ENCODE data around the gene ACAP1. TPM values are rescaled to one million over a fixed set of nuclear protein-coding genes. Genes with fewer than 3 reads are reported as not detected.
"Not testable (repeated sequence)": the region's sequence is repeated elsewhere in the genome, so short reads cannot be mapped to it uniquely, and the experiment has no call there.

ACAP1 gene
- total RNA-seq, 1 donor from 2014 or later: 3.2 TPM

DNA sequence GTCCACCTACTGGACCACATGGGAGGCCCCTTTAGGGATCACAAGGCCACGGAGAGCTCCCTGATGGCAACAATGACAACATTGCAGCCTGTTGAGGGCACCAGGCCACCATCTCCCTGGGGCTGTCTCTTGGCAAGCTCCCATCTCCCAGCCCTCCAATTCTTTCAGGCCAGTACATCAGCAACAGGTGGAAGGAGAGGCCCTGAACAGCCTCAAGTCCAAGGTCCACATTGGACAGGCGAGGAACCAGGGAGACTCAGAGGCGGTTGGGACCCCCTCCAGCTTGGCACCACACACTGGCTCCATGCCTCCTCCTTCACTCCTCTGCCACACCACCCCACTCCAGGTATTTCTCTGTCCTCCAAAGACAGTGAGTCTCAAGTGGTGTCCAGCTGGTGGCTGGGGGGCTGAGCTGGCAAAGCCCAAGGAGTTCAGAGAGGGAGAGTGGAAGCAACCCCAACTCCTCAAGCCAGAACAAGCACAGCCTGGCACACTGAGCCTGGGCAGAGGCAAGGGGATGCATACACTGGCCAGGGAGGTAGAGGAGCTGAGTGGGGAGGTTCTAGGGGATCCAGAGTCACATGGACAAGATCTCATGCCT is 1.3 kb upstream of the ACAP1 start:
- TF ChIP-seq CTCF (conservative IDR thresholded peaks at IDR 0.05): no peak
- no peaks in the 10 kb centered on the region for H3K9me3 Mint-ChIP-seq
- H3K36me3 Mint-ChIP-seq: no peaks in the 10 kb centered on the region
- H3K4me3 Mint-ChIP-seq: no peak overlapping the region
- no peak overlapping the region for H3K27ac Mint-ChIP-seq
- no peak for DNase-seq (ENCODE audit: extremely low spot score, unreplicated experiment)
- H3K27me3 Mint-ChIP-seq: peaks cover 5% of the 10 kb centered on the region
- H3K4me1 Mint-ChIP-seq (ENCODE audit: unreplicated experiment): peaks cover 2% of the 10 kb centered on the region

- H3K36me3 Mint-ChIP-seq; DNase-seq (ENCODE audit: extremely low spot score, unreplicated experiment); H3K27ac Mint-ChIP-seq; H3K4me1 Mint-ChIP-seq (ENCODE audit: unreplicated experiment); H3K9me3 Mint-ChIP-seq; H3K27me3 Mint-ChIP-seq; H3K4me3 Mint-ChIP-seq: not testable (repeated sequence)
These were observed 564 bp upstream of the ACAP1 start for GRCh38 chr17:7335765-7336164.

DNA sequence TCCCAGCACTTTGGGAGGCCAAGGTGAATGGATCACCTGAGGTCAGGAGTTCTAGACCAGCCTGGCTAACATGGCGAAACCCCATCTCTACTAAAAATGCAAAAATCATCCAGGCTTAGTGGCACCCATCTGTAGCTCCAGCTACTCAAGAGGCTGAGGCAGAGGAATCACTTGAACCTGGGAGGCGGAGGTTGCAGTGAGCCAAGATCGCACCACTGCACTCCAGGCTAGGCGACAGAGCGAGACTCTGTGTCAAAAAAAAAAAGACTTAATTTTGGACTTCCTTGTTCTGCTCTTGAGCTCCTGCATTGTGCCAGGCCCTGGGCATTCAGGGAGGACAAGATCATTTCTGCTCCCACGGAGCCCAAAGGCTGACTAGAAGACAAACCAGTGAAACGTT is 1.3 kb downstream of the ACAP1 start:
- H3K27me3 Mint-ChIP-seq: peaks cover 12% of the 10 kb centered on the region
- H3K27ac Mint-ChIP-seq; H3K4me3 Mint-ChIP-seq; H3K36me3 Mint-ChIP-seq; H3K4me1 Mint-ChIP-seq (ENCODE audit: unreplicated experiment); DNase-seq (ENCODE audit: extremely low spot score, unreplicated experiment); H3K9me3 Mint-ChIP-seq: not testable (repeated sequence)

DNA sequence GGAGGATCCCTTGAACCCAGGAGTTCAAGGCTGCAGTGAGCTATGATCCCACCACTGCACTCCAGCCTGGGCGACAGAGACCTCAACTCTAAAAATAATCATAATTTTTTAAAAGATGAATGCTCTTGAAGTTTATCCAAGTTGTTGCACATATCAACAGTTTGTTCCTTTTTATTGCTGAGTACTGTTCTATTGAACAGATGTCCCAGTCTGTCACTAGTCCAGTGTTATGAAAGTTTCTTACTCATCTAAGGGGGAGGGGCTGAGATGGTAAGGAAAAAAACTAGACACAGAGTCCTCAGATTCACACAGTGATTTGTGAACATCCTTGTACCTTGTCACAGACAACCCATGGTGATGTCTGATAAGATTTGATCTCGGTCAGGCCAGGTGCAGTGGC is 3.9 kb downstream of the ACAP1 start:
- no peaks in the 10 kb centered on the region for H3K9me3 Mint-ChIP-seq
- H3K4me1 Mint-ChIP-seq (ENCODE audit: unreplicated experiment): no peaks in the 10 kb centered on the region
- H3K36me3 Mint-ChIP-seq: no peaks in the 10 kb centered on the region
- TF ChIP-seq CTCF (conservative IDR thresholded peaks at IDR 0.05): no peak
- H3K27me3 Mint-ChIP-seq: peaks cover 21% of the 10 kb centered on the region
- H3K27ac Mint-ChIP-seq: no peak overlapping the region
- no peak for DNase-seq (ENCODE audit: extremely low spot score, unreplicated experiment)
- no peak overlapping the region for H3K4me3 Mint-ChIP-seq

DNA sequence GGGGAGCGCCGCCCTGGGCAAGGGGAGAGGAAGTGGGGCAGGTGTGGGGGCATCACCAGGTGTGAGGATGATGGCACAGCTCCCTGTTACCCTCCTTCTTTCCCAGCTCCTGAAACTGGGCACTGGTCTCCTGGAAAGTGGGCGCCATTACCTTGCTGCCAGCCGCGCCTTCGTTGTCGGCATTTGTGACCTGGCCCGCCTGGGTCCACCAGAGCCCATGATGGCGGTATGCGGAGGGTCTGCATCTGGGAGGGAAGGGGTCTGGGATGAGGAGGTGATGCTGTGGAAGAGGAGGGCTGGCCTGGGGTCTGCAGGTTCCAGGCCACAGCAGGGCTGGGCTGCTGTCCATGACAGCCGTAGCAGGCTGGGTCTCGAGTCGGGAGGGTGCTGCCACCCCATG is 5.5 kb downstream of the ACAP1 start:
- Mint-ChIP-seq H3K9me3 (no peaks in the 10 kb centered on the region), H3K36me3 (no peaks in the 10 kb centered on the region), H3K27ac (no peak overlapping the region), H3K27me3 (peaks cover 26% of the 10 kb centered on the region), H3K4me3 (no peak overlapping the region), H3K4me1 (ENCODE audit: unreplicated experiment) (no peaks in the 10 kb centered on the region)
- TF ChIP-seq CTCF (conservative IDR thresholded peaks at IDR 0.05): no peak
- no peak for DNase-seq (ENCODE audit: extremely low spot score, unreplicated experiment)

GRCh38 chr17:7343250-7343649 is 6.9 kb downstream of the ACAP1 start:
- TF ChIP-seq CTCF (conservative IDR thresholded peaks at IDR 0.05): no peak
- Mint-ChIP-seq H3K27me3 (peaks cover 22% of the 10 kb centered on the region), H3K4me1 (ENCODE audit: unreplicated experiment) (no peaks in the 10 kb centered on the region), H3K9me3 (no peaks in the 10 kb centered on the region), H3K36me3 (no peaks in the 10 kb centered on the region), H3K4me3 (no peak overlapping the region), H3K27ac (no peak overlapping the region)
- no peak for DNase-seq (ENCODE audit: extremely low spot score, unreplicated experiment)

Data from type B pancreatic cell (in vitro differentiated cells).